CD4-positive, alpha-beta T cell treated with Interleukin-15 for 4 hours (primary cell): ENCODE measurements around the gene PCYT2.

Source experiments
- DNase-seq: peaks from one replicate; pipeline ENCODE4 v3.0.0-alpha.2; 2020; ENCODE audit warnings: low spot score

Gene PCYT2

GRCh38 chr17:81912441-81913309 is 1.5 kb upstream of the PCYT2 start:
- no peak for DNase-seq

- no peak for DNase-seq
Observed at GRCh38 chr17:81911969-81912368, 770 bp upstream of the PCYT2 start.

- DNase-seq = no peak
Observed at GRCh38 chr17:81910840-81911276, 341 bp downstream of the PCYT2 start.

GRCh38 chr17:81909966-81910839 is 996 bp downstream of the PCYT2 start:
- DNase-seq = no peak

GRCh38 chr17:81909231-81909630 is 2.0 kb downstream of the PCYT2 start:
- no peak for DNase-seq

GRCh38 chr17:81908793-81909192 is 2.4 kb downstream of the PCYT2 start:
- no peak for DNase-seq

- no peak for DNase-seq
Observed at GRCh38 chr17:81907219-81908145, 3.7 kb downstream of the PCYT2 start.

- no peak for DNase-seq
Observed at GRCh38 chr17:81906476-81907218, 4.6 kb downstream of the PCYT2 start.

GRCh38 chr17:81905993-81906392 is 5.2 kb downstream of the PCYT2 start:
- DNase-seq = no peak

- no peak for DNase-seq
Observed at GRCh38 chr17:81905424-81905875, 5.7 kb downstream of the PCYT2 start.

GRCh38 chr17:81904600-81905423 is 6.4 kb downstream of the PCYT2 start:
- no peak for DNase-seq

GRCh38 chr17:81903896-81904599 is 7.2 kb downstream of the PCYT2 start:
- no peak for DNase-seq

GRCh38 chr17:81903415-81903831 is 7.8 kb downstream of the PCYT2 start:
- no peak for DNase-seq

GRCh38 chr17:81902653-81903414 is 8.4 kb downstream of the PCYT2 start:
- DNase-seq = no peak

- no peak for DNase-seq
Observed at GRCh38 chr17:81902023-81902652, 9.1 kb downstream of the PCYT2 start, which contains the start of gene NPB. Gene NPB, plus strand, starts transcription at chr17:81902238. Its CDS starts 40 bp downstream, at chr17:81902278.

GRCh38 chr17:81901167-81902022 is 9.8 kb downstream of the PCYT2 start:
- no peak for DNase-seq

GRCh38 chr17:81900181-81900820 is 10.9 kb downstream of the PCYT2 start:
- DNase-seq = no peak
